Astrocyte (in vitro differentiated cells and primary cell): Measurements from ENCODE around the gene TEPSIN. TPM values are rescaled to one million over a fixed set of nuclear protein-coding genes. Genes with fewer than 3 reads are reported as not detected.

Experiments
- DNase-seq: peaks from one replicate; pipeline ENCODE4 v3.0.0-alpha.2; 2010; ENCODE audit warnings: low read depth
- FAIRE-seq: peaks from 2 replicates; lab custom pipeline; 2011; peaks lifted over from hg19 to GRCh38; lab: Jason Lieb, UNC
- H2AFZ ChIP-seq: 2 replicates; pipeline ENCODE4 v1.6.0; 2012; ENCODE audit warnings: low read depth, low read length, inconsistent platforms
- H3K27ac ChIP-seq: 2 replicates; pipeline ENCODE4 v1.5.1; 2011; ENCODE audit warnings: low read depth, low read length, inconsistent platforms
- H3K27me3 ChIP-seq: 2 replicates; pipeline ENCODE4 v1.6.0; 2011; ENCODE audit warnings: low read length, inconsistent platforms; ENCODE audit not compliant: insufficient read depth
- H3K36me3 ChIP-seq: 2 replicates; pipeline ENCODE4 v1.5.1; 2011; ENCODE audit warnings: low read length, inconsistent platforms; ENCODE audit not compliant: insufficient read depth
- H3K4me1 ChIP-seq: 2 replicates; pipeline ENCODE4 v1.5.1; 2011; ENCODE audit warnings: low read length, inconsistent platforms; ENCODE audit not compliant: insufficient read depth
- H3K4me2 ChIP-seq: 2 replicates; pipeline ENCODE4 v1.6.0; 2012; ENCODE audit warnings: low read length, inconsistent platforms
- H3K4me3 ChIP-seq: 2 replicates; pipeline ENCODE4 v1.5.1; 2011; ENCODE audit warnings: low read depth, mild to moderate bottlenecking, low read length, inconsistent platforms; ENCODE audit not compliant: insufficient read depth
- H3K79me2 ChIP-seq: 2 replicates; pipeline ENCODE4 v1.6.0; 2012; ENCODE audit warnings: mild to moderate bottlenecking, low read length, inconsistent platforms; ENCODE audit not compliant: insufficient read depth
- H3K9ac ChIP-seq: 2 replicates; pipeline ENCODE4 v1.6.0; 2012; ENCODE audit warnings: mild to moderate bottlenecking, low read length, inconsistent platforms
- H3K9me3 ChIP-seq: 2 replicates; pipeline ENCODE4 v1.5.1; 2012; ENCODE audit warnings: low read depth, mild to moderate bottlenecking, low read length, inconsistent platforms; ENCODE audit not compliant: insufficient read depth
- H4K20me1 ChIP-seq: 2 replicates; pipeline ENCODE4 v1.6.0; 2012; ENCODE audit warnings: low read length, inconsistent platforms; ENCODE audit not compliant: insufficient read depth
- H3K27ac Mint-ChIP-seq: one replicate; pipeline ENCODE4 v1.8.0; 2021; ENCODE audit warnings: mild to moderate bottlenecking, mixed read lengths; ENCODE audit not compliant: unreplicated experiment
- H3K27me3 Mint-ChIP-seq: one replicate; pipeline ENCODE4 v1.8.0; 2021; ENCODE audit warnings: low read depth, mixed read lengths; ENCODE audit not compliant: unreplicated experiment
- H3K36me3 Mint-ChIP-seq: one replicate; pipeline ENCODE4 v1.8.0; 2021; ENCODE audit warnings: low read depth, mixed read lengths; ENCODE audit not compliant: unreplicated experiment
- H3K4me1 Mint-ChIP-seq: one replicate; pipeline ENCODE4 v1.8.0; 2021; ENCODE audit warnings: low read depth, mixed read lengths; ENCODE audit not compliant: unreplicated experiment
- H3K4me3 Mint-ChIP-seq: one replicate; pipeline ENCODE4 v1.8.0; 2021; ENCODE audit warnings: mild to moderate bottlenecking, moderate library complexity, mixed read lengths; ENCODE audit not compliant: unreplicated experiment
- H3K9me3 Mint-ChIP-seq: one replicate; pipeline ENCODE4 v1.8.0; 2021; ENCODE audit warnings: mild to moderate bottlenecking, mixed read lengths; ENCODE audit not compliant: unreplicated experiment
- EZH2 ChIP-seq: IDR thresholded peaks from 2 replicates; pipeline ENCODE4 v1.6.1; 2012; ENCODE audit warnings: mild to moderate bottlenecking, low read length, inconsistent platforms; ENCODE audit not compliant: insufficient read depth
- total RNA-seq: library from RNA; stranded (reverse); gene quantifications from 2 replicates; pipeline ENCODE4 v1.2.1, GENCODE V29; 2021
- TF ChIP-seq, protein P1 (sequence below): IDR thresholded peaks from 2 replicates; pipeline ENCODE4 v1.5.1; 2011; ENCODE audit warnings: low read depth, mild to moderate bottlenecking, inconsistent platforms, low read length, moderate library complexity; ENCODE audit not compliant: insufficient read depth

Gene TEPSIN
- total RNA-seq, 1 donor from 2014 or later, result 26.4 TPM

GRCh38 chr17:81263371-81264181, 24.7 kb upstream of the TEPSIN start:
- Histone ChIP-seq H3K4me3 (no peak overlapping the region), H2AFZ (no peak overlapping the region), H3K79me2 (no peaks in the 10 kb centered on the region), H3K36me3 (peaks cover 8% of the 10 kb centered on the region), H3K27ac (no peak overlapping the region), H3K9ac (no peak overlapping the region), H3K4me2 (no peak overlapping the region), H3K9me3 (no peaks in the 10 kb centered on the region), H3K27me3 (no peaks in the 10 kb centered on the region), H3K4me1 (no peaks in the 10 kb centered on the region), H4K20me1 (peaks cover 9% of the 10 kb centered on the region)
- Mint-ChIP-seq H3K9me3 (no peaks in the 10 kb centered on the region), H3K4me1 (no peaks in the 10 kb centered on the region), H3K36me3 (peaks cover 26% of the 10 kb centered on the region), H3K27ac (no peak overlapping the region), H3K27me3 (no peaks in the 10 kb centered on the region), H3K4me3 (no peak overlapping the region)
- TF ChIP-seq, protein P1, sequence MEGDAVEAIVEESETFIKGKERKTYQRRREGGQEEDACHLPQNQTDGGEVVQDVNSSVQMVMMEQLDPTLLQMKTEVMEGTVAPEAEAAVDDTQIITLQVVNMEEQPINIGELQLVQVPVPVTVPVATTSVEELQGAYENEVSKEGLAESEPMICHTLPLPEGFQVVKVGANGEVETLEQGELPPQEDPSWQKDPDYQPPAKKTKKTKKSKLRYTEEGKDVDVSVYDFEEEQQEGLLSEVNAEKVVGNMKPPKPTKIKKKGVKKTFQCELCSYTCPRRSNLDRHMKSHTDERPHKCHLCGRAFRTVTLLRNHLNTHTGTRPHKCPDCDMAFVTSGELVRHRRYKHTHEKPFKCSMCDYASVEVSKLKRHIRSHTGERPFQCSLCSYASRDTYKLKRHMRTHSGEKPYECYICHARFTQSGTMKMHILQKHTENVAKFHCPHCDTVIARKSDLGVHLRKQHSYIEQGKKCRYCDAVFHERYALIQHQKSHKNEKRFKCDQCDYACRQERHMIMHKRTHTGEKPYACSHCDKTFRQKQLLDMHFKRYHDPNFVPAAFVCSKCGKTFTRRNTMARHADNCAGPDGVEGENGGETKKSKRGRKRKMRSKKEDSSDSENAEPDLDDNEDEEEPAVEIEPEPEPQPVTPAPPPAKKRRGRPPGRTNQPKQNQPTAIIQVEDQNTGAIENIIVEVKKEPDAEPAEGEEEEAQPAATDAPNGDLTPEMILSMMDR, result no peak
- no peak for TF ChIP-seq EZH2
- FAIRE-seq (no peak), DNase-seq (no peak)

DNA sequence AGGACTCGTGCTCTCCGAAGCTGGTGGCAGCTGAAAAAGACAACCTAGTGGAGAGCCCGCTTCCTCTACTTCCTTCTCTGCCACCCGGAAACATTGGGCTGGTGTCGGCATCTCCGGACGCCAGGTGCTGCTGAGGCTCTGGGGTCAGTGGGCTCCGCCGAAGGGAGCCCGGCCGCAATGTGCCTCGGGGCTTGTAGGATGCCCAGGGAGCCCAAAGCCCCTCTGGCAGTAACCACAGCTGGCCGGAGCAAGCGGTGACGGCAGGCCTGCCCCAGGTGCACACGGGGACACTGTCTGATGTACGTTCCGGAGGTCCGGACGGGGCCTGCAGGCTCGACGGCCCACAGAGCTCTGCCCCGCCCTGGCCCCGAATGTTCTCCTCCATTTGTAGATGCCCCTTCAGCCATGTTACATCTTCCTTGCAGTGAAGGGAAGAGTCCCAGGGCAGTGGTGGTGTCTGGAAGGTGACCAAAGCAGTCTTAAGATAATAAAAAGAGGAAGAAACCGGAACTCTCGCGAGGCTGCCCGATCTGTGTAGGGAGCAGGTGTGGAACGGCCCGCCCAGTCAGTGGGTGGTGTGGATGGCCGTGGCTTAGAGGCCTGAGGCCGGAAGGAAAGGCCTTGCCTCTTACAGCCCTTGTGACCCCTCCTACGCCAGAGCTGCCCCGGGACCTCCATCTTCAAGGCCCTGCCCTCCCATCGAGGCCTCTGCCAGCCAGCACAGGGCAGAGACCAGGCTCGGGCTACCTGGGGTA, 22.9 kb upstream of the TEPSIN start:
- Mint-ChIP-seq H3K36me3 (peaks cover 23% of the 10 kb centered on the region), H3K9me3 (no peaks in the 10 kb centered on the region), H3K27me3 (peaks cover 3% of the 10 kb centered on the region), H3K4me3 (no peak overlapping the region), H3K4me1 (peaks cover 2% of the 10 kb centered on the region), H3K27ac (no peak overlapping the region)
- H3K4me1 ChIP-seq, result no peaks in the 10 kb centered on the region
- DNase-seq (no peak), FAIRE-seq (no peak)
- no peak overlapping the region for H3K27ac ChIP-seq
- no peak overlapping the region for H3K4me3 ChIP-seq
- H3K79me2 ChIP-seq, result no peaks in the 10 kb centered on the region
- H3K4me2 ChIP-seq, result no peak overlapping the region
- peaks cover 8% of the 10 kb centered on the region for H3K36me3 ChIP-seq
- no peaks in the 10 kb centered on the region for H3K9me3 ChIP-seq
- no peak overlapping the region for H3K9ac ChIP-seq
- no peak overlapping the region for H2AFZ ChIP-seq
- TF ChIP-seq, protein P1, result no peak
- TF ChIP-seq EZH2, result no peak
- H4K20me1 ChIP-seq, result peaks cover 10% of the 10 kb centered on the region
- H3K27me3 ChIP-seq, result no peaks in the 10 kb centered on the region
